Uterus (tissue), 2 donors: ENCODE data around the gene SEPTIN5.

Experiments
- CTCF ChIP-seq, 4 experiments: fragments of 200-600 bp in 2 of 4; fragments of 450-650 bp in 2 of 4; sonication (generic) in 2 of 4; IDR thresholded peaks; one replicate each; pipeline ENCODE4 v1.5.1; 2016 to 2019; ENCODE audit warnings: antibody characterized with exemption in 4 of 4, mild to moderate bottlenecking in 2 of 4, moderate library complexity in 1 of 4
- POLR2A ChIP-seq, 2 donors: fragments of 450-650 bp; IDR thresholded peaks; one replicate each; pipeline ENCODE4 v1.6.1; 2016; ENCODE audit warnings: antibody characterized with exemption in 2 of 2, mild to moderate bottlenecking in 1 of 2, moderate library complexity in 1 of 2

- no peak for TF ChIP-seq POLR2A (IDR thresholded peaks at IDR 0.05)
- TF ChIP-seq CTCF (IDR thresholded peaks at IDR 0.05), result no peak
These were observed 17.2 kb downstream of the SEPTIN5 start for GRCh38 chr22:19731361-19732135.
